Calu3 (cell line): ENCODE measurements around the gene DYNLRB1. TPM values are rescaled to one million over a fixed set of nuclear protein-coding genes. Genes with fewer than 3 reads are reported as not detected.
"Not testable (repeated sequence)": the region's sequence is repeated elsewhere in the genome, so short reads cannot be mapped to it uniquely, and the experiment has no call there.

Source experiments
- BruUV-seq: library from RNA; stranded (reverse); fragments of 400-500 nt; replicated peaks from 2 replicates; lab custom pipeline; 2021; lab: Mats Ljungman, UMichigan
- CTCF ChIA-PET: fragments of 300-600 bp; sonication (Branson Sonifier 250); formaldehyde crosslinking; loops from one replicate; lab custom pipeline; 2022; ENCODE audit warnings: antibody characterized with exemption; lab: Charles Lee
- DNase-seq: peaks from one replicate; pipeline ENCODE4 v3.0.0; 2022
- H3K27ac Mint-ChIP-seq: one replicate; pipeline ENCODE4 v1.8.0; 2022; ENCODE audit warnings: mixed read lengths; ENCODE audit not compliant: unreplicated experiment
- H3K27me3 Mint-ChIP-seq: one replicate; pipeline ENCODE4 v1.8.0; 2022; ENCODE audit warnings: mixed read lengths; ENCODE audit not compliant: unreplicated experiment
- H3K36me3 Mint-ChIP-seq: one replicate; pipeline ENCODE4 v1.8.0; 2022; ENCODE audit warnings: mild to moderate bottlenecking, moderate library complexity, mixed read lengths; ENCODE audit not compliant: insufficient read depth, unreplicated experiment
- H3K4me1 Mint-ChIP-seq: one replicate; pipeline ENCODE4 v1.8.0; 2022; ENCODE audit warnings: mild to moderate bottlenecking, low read depth, mixed read lengths; ENCODE audit not compliant: unreplicated experiment
- H3K4me3 Mint-ChIP-seq: one replicate; pipeline ENCODE4 v1.8.0; 2022; ENCODE audit warnings: mild to moderate bottlenecking, low read depth, moderate library complexity, mixed read lengths; ENCODE audit not compliant: unreplicated experiment
- H3K9me3 Mint-ChIP-seq: one replicate; pipeline ENCODE4 v1.8.0; 2022; ENCODE audit warnings: low read depth, mixed read lengths; ENCODE audit not compliant: unreplicated experiment
- intact Hi-C: fragments of 100-400 bp; cut with micrococcal nuclease; formaldehyde crosslinking; loops from one replicate; pipeline ENCODE4 v1.10.0; 2022; ENCODE audit not compliant: unreplicated experiment
- total RNA-seq: library from RNA; stranded (reverse); gene quantifications from 2 replicates; pipeline ENCODE4 v1.2.3, GENCODE V29; 2022
- TF ChIP-seq, protein P1 (sequence below): fragments of 200-600 bp; IDR thresholded peaks from one replicate; pipeline ENCODE4 v1.8.0; 2022; ENCODE audit warnings: antibody characterized with exemption; ENCODE audit not compliant: unreplicated experiment

The DYNLRB1 gene
- total RNA-seq, 1 experiment from 2014 or later, result 229 TPM

DNA sequence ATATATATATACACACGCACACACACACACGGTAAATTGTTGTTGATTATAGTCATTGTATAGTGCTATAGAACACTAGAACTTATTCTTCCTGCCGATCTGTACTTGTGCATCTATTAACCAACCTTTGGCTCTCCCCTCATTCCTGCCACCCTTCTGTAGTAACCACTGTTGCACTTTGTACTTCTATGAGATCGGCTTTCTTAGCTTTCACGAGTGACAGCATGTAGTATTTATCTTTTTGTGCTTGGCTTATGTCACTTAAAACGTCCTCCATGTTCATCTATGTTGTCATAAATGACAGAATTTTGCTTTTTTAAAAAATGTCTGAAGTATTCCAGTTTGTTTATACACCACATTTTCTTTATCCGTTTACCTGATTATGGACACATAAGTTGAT lies 20.9 kb upstream of the DYNLRB1 start:
- peaks cover 43% of the 10 kb centered on the region for H3K36me3 Mint-ChIP-seq
- no peak for DNase-seq
- no peaks in the 10 kb centered on the region for H3K27me3 Mint-ChIP-seq
- H3K27ac Mint-ChIP-seq, result no peak overlapping the region
- TF ChIP-seq, protein P1, sequence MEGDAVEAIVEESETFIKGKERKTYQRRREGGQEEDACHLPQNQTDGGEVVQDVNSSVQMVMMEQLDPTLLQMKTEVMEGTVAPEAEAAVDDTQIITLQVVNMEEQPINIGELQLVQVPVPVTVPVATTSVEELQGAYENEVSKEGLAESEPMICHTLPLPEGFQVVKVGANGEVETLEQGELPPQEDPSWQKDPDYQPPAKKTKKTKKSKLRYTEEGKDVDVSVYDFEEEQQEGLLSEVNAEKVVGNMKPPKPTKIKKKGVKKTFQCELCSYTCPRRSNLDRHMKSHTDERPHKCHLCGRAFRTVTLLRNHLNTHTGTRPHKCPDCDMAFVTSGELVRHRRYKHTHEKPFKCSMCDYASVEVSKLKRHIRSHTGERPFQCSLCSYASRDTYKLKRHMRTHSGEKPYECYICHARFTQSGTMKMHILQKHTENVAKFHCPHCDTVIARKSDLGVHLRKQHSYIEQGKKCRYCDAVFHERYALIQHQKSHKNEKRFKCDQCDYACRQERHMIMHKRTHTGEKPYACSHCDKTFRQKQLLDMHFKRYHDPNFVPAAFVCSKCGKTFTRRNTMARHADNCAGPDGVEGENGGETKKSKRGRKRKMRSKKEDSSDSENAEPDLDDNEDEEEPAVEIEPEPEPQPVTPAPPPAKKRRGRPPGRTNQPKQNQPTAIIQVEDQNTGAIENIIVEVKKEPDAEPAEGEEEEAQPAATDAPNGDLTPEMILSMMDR, result no peak
- intact Hi-C loops, result no loop called here
- no TSS peak for BruUV-seq
- CTCF ChIA-PET, result no interaction called here
- no peaks in the 10 kb centered on the region for H3K9me3 Mint-ChIP-seq
- H3K4me3 Mint-ChIP-seq, result no peak overlapping the region
- no peaks in the 10 kb centered on the region for H3K4me1 Mint-ChIP-seq

DNA sequence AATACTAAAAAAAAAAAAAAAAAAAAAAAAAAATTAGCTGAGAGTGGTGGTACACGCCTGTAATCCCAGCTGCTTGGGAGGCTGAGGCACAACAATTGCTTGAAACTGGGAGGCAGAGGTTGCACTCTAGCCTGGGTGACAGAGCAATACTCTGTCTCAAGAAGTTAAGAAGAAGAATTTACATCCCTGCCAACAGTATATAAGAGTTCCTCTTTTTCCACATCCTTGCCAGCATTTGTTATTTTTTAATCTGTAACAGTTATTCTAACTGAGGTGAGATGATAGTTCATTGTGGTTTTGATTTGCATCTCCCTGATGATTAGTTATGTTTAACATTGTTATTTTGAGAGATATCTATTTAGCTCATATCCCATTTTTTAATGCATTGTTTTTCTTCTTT lies 20.3 kb upstream of the DYNLRB1 start:
- Mint-ChIP-seq H3K27me3 (no peaks in the 10 kb centered on the region), H3K36me3 (peaks cover 40% of the 10 kb centered on the region), H3K27ac (no peak overlapping the region), H3K4me3 (no peak overlapping the region), H3K4me1 (no peaks in the 10 kb centered on the region), H3K9me3 (no peaks in the 10 kb centered on the region)
- no peak for DNase-seq
- CTCF ChIA-PET, result no interaction called here
- intact Hi-C loops, result no loop called here
- BruUV-seq, result no TSS peak
- TF ChIP-seq, protein P1, result no peak

DNA sequence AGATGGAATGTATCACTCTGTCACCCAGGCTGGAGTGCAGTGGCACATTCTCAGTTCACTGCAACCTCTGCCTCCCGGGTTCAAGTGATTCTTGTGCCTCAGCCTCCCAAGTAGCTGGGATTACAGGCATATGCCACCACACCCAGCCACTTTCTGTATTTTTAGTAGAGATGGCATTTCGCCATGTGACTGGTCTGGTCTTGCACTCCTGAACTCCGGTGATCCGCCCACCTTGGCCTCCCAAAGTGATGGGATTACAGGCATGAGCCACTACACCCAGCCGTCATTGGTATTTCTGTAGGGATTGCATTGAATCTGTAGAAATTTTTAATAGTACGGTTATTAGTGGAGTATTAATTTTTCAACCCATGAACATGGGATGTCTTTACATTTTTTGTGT lies 18.6 kb upstream of the DYNLRB1 start:
- H3K27ac Mint-ChIP-seq, DNase-seq, intact Hi-C loops, H3K27me3 Mint-ChIP-seq, H3K9me3 Mint-ChIP-seq, CTCF ChIA-PET, BruUV-seq, H3K4me1 Mint-ChIP-seq, H3K4me3 Mint-ChIP-seq: not testable (repeated sequence)
- H3K36me3 Mint-ChIP-seq, result peaks cover 49% of the 10 kb centered on the region

DNA sequence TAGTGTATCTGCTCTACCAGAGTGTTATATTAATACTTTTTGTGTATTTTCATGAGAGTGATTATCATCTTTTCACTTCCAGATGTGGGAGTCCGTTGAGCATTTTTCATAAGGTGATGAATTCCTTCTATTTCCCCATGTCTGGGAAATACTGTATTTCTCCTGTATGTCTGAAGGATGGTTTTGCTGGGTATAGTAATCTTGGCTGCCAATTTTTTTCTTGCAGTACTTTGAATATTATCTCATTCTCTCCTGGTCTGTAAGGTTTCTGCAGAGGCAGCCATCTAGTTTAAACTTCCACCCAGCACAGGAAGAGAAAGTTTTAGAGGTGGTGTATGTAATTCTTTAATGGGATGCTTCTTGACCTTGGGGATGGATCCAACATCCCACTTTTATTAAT lies 15.4 kb upstream of the DYNLRB1 start:
- Mint-ChIP-seq H3K9me3 (no peaks in the 10 kb centered on the region), H3K27ac (no peak overlapping the region), H3K4me3 (no peak overlapping the region), H3K27me3 (no peaks in the 10 kb centered on the region), H3K36me3 (peaks cover 59% of the 10 kb centered on the region), H3K4me1 (no peaks in the 10 kb centered on the region)
- intact Hi-C loops, result no loop called here
- DNase-seq, result no peak
- TF ChIP-seq, protein P1, result no peak
- CTCF ChIA-PET, result no interaction called here
- no TSS peak for BruUV-seq

DNA sequence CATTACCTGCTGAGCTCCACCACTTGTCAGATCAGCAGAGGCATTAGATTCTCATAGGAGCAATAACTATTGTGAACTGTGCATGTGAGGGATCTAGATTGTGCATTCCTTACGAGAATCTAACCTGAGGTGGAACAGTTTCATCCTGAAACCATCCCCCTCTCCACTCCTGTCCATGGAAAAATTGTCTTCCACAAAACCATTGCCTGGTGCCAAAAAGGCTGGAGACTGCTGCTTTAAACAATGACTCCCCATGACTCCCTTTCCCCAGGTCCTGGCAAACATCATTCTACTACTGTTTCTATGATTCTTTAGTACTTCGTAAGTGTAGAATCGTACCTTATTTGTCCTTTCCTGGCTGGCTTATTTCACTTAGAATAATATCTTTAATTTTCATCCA lies 9.7 kb upstream of the DYNLRB1 start:
- Mint-ChIP-seq H3K4me1 (no peaks in the 10 kb centered on the region), H3K9me3 (no peaks in the 10 kb centered on the region), H3K27ac (no peak overlapping the region), H3K36me3 (peaks cover 67% of the 10 kb centered on the region), H3K27me3 (no peaks in the 10 kb centered on the region), H3K4me3 (no peak overlapping the region)
- CTCF ChIA-PET, result no interaction called here
- intact Hi-C loops, result no loop called here
- no peak for DNase-seq
- no TSS peak for BruUV-seq
- TF ChIP-seq, protein P1, result no peak
